Measurements from ENCODE around the gene KCTD18.

GRCh38 chr2:200492656-200493055 is 17.2 kb downstream of the KCTD18 start:
- TF ChIP-seq EP300 (IDR thresholded peaks at IDR 0.05; ENCODE audit: borderline replicate concordance) (no peak), NFIC (IDR thresholded peaks at IDR 0.05) (no peak), REST (IDR thresholded peaks at IDR 0.05; ENCODE audit: low read depth) (no peak), YY1 (IDR thresholded peaks at IDR 0.05; ENCODE audit: low read depth) (no peak), RAD21 (IDR thresholded peaks at IDR 0.05; ENCODE audit: low read depth) (no peak), TAF1 (IDR thresholded peaks at IDR 0.05; ENCODE audit: low read depth) (no peak)
- TF ChIP-seq, protein P1, sequence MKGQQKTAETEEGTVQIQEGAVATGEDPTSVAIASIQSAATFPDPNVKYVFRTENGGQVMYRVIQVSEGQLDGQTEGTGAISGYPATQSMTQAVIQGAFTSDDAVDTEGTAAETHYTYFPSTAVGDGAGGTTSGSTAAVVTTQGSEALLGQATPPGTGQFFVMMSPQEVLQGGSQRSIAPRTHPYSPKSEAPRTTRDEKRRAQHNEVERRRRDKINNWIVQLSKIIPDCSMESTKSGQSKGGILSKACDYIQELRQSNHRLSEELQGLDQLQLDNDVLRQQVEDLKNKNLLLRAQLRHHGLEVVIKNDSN (IDR thresholded peaks at IDR 0.05), result no peak

Data from Ishikawa (cell line).